HS-5 (cell line): ENCODE results near the gene ENOX1.
"Not testable (repeated sequence)": the region's sequence is repeated elsewhere in the genome, so short reads cannot be mapped to it uniquely, and the experiment has no call there.

Source experiments
- DNase-seq: peaks from one replicate; pipeline ENCODE4 v3.0.0-alpha.2; 2012; ENCODE audit warnings: low read depth

Gene ENOX1

DNA sequence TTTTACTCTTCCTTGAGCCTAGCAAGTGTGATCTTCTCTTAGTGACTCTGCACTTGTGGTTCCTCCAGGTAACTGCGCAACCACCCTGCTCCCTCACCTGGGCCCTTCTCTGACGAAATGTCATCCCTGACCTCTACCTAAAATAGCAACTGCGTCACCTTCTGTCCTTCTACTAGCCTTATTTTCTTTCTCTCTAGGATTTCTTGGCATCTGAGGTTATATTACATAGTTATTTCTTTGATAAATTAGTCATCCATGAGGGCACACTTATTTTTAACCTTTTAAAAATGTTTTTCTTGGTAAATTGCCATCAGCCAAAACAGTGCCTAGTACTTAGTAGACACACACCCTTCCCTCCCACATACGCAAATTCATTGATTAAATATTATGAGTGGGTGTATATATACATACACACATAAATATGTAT lies 355.5 kb downstream of the ENOX1 start:
- no peak for DNase-seq

DNA sequence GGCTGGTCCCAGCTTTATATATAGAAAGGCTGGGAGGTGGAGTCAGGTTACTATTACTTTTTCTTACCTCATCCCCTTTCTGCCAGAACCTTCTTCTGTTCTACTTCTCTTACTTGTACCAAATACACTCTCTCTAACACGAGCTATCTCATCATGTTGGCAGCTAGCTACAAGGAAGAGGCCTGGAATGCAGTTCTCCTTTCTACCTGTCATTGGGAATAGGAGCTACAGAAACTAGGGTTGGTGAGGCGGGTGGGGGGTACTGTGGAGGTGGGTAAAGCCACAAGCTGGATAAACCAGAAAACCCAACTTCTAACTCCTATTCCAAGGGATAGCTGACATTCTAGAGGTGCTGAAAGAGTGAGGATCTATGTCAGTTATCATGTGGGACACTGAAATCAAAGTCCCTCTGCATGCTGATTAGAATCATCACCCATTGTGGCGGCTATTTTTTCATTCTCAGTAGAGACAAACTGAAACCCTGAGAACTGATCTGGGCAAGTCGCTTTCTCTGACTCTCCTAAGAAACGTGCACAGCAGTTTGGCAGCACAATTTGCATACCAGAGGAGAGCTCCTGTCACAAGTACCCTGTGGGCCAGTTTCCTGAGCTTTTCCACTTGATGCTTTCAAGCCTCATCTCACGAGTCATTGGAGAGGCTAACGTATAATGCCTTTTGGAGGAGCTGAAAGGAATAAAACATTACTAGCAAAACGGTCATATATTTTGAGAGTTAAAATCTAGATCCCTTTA lies 358.1 kb downstream of the ENOX1 start:
- no peak for DNase-seq

DNA sequence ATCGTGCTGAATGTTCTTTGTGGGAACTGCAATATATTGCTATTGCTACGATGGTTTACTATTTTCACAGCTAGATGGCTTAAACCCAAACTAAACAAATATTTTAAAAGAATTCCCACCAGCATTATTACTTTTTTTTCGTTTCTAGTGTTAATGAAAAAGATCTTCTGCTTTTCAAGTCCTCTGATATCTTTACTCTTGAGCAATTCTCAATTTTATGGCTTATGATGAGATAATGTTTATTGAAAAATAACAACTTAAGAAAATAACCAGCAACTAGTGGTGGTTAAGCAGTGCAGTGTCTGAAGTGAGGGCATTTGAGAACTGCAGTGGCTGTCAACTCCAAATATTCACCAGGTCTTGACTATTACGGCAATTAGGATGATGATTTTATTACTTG lies 360.4 kb downstream of the ENOX1 start:
- DNase-seq, result no peak

DNA sequence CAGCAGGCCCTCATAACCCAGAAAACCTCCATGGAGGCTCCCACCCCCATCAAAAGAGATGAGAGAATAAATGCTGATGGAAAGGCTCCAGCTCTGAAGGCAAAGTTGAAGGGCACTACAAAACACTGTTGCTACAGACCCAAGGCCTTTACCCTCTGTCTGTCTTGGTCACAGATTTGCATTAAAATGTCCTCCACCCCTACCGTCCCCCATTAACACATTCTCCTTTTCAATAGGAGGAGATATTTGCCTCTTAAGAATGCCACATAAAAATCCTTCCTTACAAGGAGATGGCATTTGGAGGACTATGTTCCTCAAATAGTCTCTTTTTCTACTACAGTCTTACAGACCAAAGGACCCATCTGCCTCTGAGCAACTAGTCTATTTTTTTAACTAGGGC lies 361.5 kb downstream of the ENOX1 start:
- no peak for DNase-seq

DNA sequence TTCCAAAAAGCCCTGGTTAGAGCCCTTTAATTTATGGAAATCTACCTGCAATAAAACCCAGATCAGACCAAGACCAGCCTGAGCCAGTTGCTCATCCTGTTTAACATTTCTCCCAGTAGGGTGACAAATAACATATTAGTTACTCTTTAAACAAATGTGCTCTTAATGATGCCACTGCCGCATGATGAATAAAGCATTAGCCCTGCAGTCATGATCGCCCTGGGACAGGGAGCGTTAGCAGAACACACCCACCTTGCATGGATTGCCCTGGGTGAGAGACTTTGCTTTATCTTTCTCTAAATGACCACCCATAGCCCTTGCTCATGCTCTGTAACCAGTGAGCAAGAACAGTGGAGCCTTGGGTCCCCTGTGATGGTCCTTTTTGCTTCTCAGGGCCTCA lies 362.4 kb downstream of the ENOX1 start:
- DNase-seq, result no peak

DNA sequence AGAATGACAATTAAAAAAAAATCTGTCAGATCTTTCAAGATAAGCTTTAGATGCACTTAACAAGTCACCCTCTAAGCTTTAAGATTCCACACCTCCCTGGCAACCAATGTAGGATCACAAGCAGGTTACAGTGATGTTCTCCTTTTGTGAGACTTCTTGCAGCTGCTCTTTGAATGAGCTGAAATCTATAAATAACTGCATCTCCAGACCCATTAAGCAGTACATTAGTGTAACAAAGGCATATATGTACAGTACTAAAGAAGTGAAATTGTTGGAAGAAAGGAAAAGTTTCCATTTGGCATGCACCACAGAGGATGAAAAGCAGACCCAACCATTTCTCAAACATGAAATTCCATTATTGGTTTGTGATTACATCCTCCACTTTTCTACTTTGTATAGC lies 364.7 kb downstream of the ENOX1 start:
- no peak for DNase-seq

DNA sequence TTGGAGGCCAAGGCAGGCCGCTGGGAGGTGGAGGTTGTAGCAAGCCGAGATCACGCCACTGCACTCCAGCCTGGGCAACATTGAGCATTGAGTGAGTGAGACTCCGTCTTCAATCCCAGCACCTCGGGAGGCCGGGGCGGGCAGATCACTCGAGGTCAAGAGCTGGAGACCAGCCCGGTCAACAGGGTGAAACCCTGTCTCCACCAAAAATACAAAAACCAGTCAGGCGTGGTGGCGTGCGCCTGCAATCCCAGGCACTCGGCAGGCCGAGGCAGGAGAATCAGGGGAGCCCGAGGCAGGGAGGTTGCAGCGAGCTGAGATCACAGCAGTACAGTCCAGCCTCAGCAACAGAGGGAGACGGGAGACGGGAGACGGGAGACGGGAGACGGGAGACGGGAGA lies 369.9 kb downstream of the ENOX1 start:
- DNase-seq, result not testable (repeated sequence)

DNA sequence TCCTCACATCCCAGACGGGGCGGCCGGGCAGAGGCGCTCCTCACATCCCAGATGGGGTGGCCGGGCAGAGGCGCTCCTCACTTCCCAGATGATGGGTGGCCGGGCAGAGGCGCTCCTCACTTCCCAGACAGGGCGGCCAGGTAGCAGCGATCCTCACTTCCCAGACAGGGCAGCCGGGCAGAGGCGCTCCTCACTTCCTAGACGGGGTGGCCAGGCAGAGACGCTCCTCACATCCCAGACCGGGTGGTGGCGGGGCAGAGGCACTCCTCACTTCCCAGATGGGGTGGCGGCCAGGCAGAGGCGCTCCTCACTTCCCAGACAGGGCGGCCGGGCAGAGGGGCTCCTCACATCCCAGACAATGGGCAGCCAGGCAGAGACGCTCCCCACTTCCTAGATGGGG lies 370.4 kb downstream of the ENOX1 start:
- not testable (repeated sequence) for DNase-seq

DNA sequence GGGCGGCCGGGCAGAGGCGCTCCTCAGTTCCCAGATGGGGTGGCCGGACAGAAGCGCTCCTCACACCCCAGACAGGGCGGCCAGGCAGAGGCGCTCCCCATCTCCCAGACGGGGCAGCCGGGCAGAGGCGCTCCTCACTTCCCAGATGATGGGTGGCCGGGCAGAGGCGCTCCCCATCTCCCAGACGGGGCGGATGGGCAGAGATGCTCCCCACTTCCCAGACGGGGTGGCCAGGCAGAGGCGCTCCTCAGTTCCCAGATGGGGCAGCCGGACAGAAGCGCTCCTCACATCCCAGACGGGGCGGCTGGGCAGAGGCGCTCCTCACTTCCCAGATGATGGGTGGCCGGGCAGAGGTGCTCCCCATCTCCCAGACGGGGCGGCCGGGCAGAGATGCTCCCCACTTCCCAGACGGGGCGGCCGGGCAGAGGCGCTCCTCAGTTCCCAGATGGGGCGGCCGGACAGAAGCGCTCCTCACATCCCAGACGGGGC lies 370.8 kb downstream of the ENOX1 start:
- DNase-seq, result not testable (repeated sequence)

DNA sequence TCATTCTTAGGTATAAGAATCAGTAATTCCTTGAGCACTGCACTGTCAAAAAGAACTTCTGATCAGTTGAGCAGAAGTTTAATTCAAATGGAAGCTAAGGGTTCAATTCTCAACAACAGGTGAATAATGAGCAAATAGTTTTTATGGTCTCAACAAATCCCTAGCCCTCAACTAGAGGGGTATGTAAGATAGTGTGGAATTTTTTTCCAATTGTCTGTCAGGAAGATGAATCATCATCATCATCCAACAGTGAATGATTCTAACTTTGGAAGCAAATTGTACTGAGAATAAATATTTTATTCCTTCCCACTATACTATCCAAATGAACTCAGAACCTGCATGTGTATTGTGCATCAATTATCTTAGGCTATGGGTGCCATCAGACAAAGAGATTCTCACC lies 372.7 kb downstream of the ENOX1 start:
- no peak for DNase-seq

DNA sequence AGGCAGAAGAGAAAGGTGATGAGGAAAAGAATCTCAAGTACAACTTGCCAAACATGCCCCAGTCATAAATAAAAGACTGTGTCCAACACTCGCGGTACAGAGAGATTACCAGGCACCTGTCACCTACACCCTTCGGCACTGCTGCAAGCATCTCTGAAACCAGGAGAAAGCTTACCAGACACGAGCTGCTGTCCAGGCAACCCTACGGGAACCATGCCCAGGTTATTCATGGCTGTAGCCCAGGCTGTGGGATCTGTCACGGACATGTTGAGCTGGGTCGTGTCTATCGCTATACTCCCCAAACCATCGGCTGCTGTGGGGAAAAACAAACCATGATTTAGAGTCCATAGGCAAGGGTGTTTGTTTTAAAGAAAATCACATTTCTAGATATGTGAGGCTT lies 375.0 kb downstream of the ENOX1 start:
- no peak for DNase-seq

DNA sequence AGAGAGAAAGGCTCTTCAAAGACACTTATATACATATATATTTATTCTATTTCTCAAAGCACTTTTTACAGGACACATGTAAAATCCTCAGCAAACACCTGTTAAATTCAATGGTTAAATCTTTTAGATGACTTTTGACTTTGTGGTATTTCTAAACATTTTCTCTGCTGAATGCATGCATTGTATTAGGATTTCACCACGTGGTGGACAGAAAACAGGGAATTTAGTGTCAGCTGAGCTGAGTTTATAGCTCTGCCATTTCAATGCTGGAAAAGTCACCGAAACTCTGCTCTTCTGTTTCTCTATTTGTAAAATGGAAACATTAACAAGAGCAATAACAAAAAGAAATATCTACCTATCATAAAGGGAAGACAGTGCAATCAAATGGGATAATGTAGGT lies 375.6 kb downstream of the ENOX1 start:
- DNase-seq, result no peak

DNA sequence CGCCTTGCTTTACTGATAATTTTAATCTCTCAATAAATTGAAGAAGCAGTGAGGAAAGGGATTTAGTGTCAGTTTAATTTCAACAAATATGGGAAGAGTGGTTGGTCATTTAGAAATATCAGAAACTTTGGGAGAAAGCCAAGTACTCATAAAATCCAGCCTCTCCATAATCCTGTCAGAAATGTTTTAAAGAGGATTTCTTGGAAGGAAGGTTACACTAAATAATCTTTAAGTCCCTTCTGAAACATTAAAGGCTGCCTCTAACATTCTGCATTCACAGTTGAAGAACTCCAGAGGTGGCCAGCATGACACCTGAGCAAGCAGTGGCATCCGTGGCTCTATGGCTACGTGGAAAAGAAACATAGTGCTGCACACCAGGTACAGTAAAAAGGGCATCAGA lies 378.5 kb downstream of the ENOX1 start:
- no peak for DNase-seq

DNA sequence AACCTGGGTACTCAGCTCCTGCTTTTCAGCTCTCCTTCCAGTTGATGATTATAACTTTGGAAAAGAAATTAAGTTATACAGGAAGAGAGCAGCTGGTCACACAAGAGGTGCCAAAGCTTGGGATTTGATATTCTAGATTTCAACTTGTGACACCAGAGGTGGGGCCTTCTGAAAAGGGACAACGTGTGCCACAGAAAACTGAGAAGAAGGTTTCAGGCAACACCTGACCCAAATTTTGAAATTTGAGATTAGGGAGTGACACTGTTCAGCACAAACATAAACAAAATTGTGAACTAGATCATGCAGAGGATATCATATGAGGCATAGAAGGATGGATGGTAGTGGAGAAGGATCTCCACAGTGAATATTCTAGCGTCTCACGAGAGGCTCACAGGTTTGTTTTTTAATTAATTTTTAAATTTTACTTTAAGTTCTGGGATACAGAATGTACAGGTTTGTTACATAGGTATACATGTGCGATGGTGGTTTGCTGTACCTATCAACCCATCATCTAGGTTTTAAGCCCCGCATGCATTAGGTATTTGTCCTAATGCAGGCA lies 379.7 kb downstream of the ENOX1 start:
- no peak for DNase-seq

DNA sequence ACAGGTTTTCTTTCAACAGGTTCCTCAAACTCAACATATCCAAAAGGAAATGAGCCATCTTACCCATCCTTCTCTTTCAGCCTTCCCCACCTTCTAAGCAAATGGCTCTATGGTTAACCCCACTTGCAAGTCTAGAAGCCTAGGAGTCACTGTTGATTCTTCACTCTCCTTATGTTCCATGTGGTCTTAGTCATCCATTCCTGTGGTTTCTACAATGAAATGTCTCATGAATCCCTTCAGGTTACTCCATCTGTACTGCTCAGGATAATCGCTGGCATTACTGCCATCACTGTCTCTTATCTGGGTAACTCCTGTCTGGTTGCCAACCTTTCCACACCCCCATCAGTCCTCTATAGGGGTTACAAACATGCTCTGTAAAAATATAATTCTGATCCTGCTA lies 381.3 kb downstream of the ENOX1 start:
- no peak for DNase-seq

DNA sequence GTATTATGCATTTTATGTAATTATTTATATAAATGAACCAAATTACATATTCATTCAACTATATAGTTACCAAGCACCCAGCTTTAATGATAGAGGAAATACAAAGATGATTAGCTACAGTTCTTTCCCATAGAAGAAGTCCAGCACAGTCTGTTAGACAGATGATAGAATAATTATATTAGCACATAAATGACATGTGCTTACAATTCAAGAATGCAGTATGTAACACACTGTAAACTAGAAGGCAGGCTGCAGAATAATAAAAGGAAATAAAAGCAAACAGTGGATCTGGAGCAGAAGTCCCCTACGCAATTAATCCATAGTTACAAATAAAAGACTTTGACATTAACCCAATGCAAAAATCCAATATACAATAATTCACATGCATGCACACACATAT lies 384.4 kb downstream of the ENOX1 start:
- DNase-seq, result no peak

DNA sequence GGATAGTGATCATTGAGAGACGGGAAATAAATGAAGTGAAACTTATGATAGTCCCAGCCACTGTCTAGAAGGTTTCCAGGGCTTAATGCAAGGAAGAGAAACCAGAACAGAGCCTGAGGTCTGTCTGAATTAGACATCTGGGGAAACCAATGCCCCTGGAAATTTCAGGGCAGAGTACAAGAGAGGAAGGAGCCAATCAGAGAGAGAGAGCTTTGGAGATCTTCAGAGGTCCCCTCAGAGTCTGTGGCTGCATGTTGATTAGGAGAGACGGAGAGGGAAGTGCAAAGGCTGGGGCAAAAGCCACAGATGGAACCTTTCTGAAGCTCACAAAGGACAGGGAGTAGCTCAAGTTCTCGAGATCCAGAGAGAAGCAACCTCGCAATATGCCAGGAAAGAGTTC lies 385.4 kb downstream of the ENOX1 start:
- no peak for DNase-seq

DNA sequence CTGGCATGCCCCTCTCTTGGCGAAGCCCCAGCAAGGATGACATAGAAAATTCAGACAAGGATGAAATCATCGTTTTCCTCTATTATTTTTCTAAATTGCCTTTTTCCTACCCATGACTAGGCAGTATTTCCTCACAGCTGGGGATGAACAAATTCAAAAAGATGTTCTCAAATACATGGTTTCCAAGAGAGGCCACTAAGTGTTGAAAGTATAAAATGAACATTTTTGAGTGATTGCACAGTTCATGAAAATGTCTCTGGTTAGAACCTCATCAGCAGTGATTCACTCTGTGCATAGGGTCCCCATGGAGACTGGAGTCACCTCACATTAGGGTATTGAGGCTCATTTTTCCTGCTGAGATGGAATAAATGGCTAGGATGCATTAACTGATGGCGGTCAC lies 389.7 kb downstream of the ENOX1 start:
- no peak for DNase-seq

DNA sequence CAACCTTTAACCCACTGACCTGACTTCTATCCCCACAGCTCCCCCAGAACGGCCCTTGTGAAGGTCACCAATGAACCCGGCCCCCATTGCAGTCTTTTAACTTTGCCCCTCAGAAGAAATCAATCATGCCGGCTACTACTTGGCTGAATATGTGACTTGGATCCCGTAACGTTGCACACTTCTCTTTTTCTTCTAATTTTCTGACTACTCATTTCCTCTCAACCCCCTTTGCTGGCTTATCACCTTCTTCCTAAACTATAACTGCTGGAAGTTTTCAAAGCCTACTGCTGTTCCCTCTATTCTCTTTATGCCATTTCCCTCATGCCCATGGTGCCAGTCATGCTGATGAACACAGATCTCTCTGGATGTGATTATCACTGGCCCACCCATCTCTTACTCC lies 395.7 kb downstream of the ENOX1 start:
- DNase-seq, result no peak

DNA sequence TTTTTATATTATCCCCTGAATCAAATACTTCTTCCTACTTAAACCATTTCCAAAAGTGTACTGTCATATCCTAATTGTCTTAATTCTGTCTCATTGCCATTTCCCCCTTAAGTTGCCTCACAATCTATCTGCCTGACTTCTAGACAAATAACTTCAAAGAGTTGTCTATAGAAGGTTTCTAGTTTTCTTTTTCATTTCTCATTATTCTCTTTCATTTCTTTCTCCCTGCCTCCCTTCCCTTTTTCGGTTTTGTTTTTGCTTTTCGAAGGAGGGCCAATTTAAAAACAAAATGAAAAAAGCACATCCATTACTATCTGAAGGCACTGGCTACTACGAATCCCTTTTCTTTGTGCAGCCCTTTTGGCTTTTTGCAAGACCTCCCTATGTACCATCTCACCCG lies 396.2 kb downstream of the ENOX1 start:
- no peak for DNase-seq

DNA sequence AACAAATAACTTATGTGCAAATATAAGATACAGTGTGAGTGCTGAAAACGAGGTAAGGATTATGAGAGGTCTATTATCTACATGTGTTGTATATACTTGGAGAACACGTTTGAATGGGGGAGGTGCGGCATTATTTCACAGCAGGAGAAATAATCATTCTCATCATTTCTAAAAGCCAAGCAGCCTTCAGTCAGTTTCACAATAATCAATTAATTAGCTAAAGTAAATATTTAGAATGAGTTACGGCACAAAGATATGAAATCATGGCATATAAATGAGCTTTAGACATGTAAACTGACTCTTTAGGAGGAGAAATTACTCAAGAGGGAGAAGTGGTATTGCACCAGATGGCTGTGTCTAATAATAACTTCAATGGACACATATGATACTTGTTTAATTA lies 396.8 kb downstream of the ENOX1 start:
- no peak for DNase-seq

DNA sequence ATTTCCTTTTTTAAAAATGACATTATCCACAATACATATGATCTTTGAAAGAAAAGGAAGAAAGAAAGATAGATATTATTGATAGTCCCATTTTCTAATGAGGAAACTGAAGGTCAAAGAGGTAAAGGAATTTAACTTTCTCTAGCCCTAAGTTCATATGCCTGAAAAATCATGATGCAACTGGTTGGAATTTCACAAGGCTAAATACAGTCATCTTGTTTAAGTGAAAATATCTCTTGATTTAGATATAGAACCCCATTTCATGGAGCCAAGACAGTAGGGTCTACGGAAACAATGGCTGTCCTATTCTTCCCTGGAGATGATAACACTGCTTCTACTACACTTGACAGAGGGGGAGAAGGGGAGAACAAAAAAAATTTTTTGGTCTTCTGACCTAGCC lies 397.2 kb downstream of the ENOX1 start:
- no peak for DNase-seq

DNA sequence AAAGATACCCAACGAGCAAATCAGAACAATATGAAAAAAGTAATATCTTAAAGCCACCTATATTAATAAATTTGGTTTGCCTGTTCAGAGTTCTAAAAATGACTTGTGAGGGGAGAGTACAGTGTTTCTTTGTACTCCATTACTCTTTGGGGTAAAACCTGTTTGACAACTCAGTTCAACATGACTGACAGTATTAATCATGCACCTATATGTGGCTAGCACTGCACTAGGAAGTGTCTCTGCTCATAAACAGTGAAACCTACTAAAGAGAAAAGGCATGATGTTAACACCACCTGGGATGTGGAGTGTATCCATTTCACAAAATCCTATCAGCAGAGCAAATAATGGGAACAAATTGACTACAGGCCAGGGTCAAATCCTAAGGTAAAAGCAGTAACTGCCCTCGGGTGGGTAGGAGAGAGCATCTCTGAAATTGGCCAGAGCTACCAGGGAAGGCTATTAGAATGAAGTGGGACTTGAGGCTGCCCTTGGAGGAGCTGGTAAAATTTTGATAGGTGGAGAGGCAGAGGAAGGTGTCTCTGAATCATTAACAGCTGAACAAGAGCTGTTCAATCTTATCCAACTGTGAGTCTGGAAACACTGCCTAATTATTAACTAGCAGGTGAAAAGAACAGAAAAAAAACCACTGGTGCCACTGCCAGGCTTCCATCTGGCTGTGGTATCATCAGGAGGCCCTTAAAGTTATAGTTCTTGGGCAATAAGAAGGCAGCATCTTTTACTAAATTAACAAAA lies 398.3 kb downstream of the ENOX1 start:
- DNase-seq, result no peak
